Endothelial cell (in vitro differentiated cells): ENCODE measurements around the gene NOS1AP. TPM values are rescaled to one million over a fixed set of nuclear protein-coding genes. Genes with fewer than 3 reads are reported as not detected.

Experiments
- DNase-seq: peaks from one replicate; pipeline ENCODE4 v3.0.0; 2021; ENCODE audit warnings: low spot score
- H3K27ac Mint-ChIP-seq: one replicate; pipeline ENCODE4 v1.8.0; 2021; ENCODE audit warnings: mixed read lengths, inconsistent platforms; ENCODE audit not compliant: unreplicated experiment
- H3K27me3 Mint-ChIP-seq: one replicate; pipeline ENCODE4 v1.8.0; 2021; ENCODE audit warnings: mild to moderate bottlenecking, moderate library complexity, mixed read lengths, inconsistent platforms; ENCODE audit not compliant: unreplicated experiment
- H3K36me3 Mint-ChIP-seq: one replicate; pipeline ENCODE4 v1.8.0; 2021; ENCODE audit warnings: mild to moderate bottlenecking, low read depth, mixed read lengths, inconsistent platforms; ENCODE audit not compliant: unreplicated experiment
- H3K4me1 Mint-ChIP-seq: one replicate; pipeline ENCODE4 v1.8.0; 2021; ENCODE audit warnings: mild to moderate bottlenecking, mixed read lengths, inconsistent platforms; ENCODE audit not compliant: unreplicated experiment
- H3K4me3 Mint-ChIP-seq: one replicate; pipeline ENCODE4 v1.8.0; 2021; ENCODE audit warnings: mild to moderate bottlenecking, mixed read lengths, inconsistent platforms; ENCODE audit not compliant: unreplicated experiment
- H3K9me3 Mint-ChIP-seq: one replicate; pipeline ENCODE4 v1.8.0; 2021; ENCODE audit warnings: mixed read lengths, inconsistent platforms; ENCODE audit not compliant: unreplicated experiment
- total RNA-seq: library from RNA; stranded (reverse); fragmentation: NEBNext Ultra II Directional; extraction: Animal tissue kit (Norgen Biotek cat#: 25700); gene quantifications from one replicate; pipeline ENCODE4 v1.2.1, GENCODE V29; 2021; ENCODE audit not compliant: unreplicated experiment
- TF ChIP-seq, protein P1 (sequence below): fragments of 200-600 bp; sonication (generic); IDR thresholded peaks from one replicate; pipeline ENCODE4 v1.5.0; 2021; ENCODE audit warnings: antibody characterized with exemption; ENCODE audit not compliant: unreplicated experiment

The NOS1AP gene
- total RNA-seq, 1 donor from 2014 or later: 19.8 TPM

DNA sequence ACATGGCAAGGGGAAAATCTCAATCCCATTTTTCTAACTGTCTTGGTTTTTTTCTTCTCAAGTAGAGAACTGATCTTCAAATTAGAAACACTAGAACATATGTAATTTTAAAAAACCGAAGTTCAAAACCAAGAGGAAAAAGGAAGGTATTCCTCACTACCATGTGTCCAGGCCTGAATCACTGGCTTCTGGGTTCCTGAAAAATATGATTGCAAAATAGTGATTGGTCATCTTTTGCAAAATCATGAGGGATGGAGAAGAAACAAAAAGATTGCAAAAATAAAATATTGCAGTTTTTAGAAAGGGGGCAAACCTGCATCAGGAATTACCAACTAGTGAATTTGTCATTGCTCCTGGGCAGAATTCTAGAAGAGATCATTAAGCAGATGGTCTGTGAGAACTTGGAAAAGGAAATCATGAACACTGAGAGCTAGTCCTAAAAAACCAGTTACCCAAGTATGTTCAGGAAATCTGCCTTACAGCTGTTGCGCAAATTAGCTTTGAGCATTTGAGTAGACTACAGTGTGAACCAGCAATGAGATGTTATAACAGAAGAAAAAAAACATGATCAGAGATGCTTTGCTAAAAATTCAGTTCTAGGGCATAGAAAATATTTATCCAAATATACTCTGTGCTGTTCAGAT, 257.8 kb downstream of the NOS1AP start:
- Mint-ChIP-seq H3K27me3 (peaks cover 2% of the 10 kb centered on the region), H3K4me3 (no peak overlapping the region)
- TF ChIP-seq, protein P1, sequence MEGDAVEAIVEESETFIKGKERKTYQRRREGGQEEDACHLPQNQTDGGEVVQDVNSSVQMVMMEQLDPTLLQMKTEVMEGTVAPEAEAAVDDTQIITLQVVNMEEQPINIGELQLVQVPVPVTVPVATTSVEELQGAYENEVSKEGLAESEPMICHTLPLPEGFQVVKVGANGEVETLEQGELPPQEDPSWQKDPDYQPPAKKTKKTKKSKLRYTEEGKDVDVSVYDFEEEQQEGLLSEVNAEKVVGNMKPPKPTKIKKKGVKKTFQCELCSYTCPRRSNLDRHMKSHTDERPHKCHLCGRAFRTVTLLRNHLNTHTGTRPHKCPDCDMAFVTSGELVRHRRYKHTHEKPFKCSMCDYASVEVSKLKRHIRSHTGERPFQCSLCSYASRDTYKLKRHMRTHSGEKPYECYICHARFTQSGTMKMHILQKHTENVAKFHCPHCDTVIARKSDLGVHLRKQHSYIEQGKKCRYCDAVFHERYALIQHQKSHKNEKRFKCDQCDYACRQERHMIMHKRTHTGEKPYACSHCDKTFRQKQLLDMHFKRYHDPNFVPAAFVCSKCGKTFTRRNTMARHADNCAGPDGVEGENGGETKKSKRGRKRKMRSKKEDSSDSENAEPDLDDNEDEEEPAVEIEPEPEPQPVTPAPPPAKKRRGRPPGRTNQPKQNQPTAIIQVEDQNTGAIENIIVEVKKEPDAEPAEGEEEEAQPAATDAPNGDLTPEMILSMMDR: no peak

DNA sequence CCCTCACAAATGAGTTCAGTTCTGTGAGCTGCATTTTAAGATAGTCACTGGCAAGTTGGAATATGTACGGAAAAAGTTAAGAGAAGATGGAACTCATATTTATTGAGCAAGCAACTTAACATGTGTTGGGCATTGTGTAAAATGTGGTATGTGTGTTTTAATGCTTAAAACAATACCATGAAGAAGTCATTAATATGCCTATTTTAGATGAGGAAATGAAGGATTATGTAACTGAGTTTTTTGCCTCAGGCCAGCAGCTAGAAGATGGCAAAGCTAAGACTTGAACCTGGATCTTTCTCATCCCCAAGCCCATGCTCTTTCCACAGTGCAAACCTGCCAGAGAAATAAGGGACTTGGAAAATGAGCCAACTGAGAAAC, 258.3 kb downstream of the NOS1AP start:
- TF ChIP-seq, protein P1: no peak
- Mint-ChIP-seq H3K36me3 (no peaks in the 10 kb centered on the region), H3K4me3 (no peak overlapping the region), H3K27me3 (peaks cover 2% of the 10 kb centered on the region), H3K4me1 (no peaks in the 10 kb centered on the region), H3K9me3 (no peaks in the 10 kb centered on the region), H3K27ac (no peak overlapping the region)
- DNase-seq: no peak

More for the DNA sequence above, 257.8 kb downstream of the NOS1AP start:
- no peak for DNase-seq
- Mint-ChIP-seq H3K36me3 (no peaks in the 10 kb centered on the region), H3K27ac (no peak overlapping the region), H3K4me1 (no peaks in the 10 kb centered on the region), H3K9me3 (no peaks in the 10 kb centered on the region)

DNA sequence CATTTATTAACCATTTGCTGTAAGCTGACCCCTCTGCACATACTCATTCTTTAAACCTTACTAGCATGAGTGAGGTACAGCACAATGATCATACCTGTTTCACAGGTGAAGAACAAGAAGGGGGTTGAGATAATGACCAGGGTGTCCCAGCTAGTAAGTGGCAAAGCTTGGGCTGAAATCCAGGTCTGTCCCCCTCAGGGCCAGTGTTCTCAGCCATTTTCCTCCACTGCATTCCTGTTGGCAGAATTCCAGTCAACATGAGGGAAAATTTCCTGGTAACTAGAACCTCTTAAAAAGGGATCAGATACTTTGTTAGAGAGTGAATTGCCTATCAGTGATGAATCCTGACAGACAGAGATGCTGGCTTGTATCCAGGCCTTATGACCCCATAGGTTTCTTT, 259.0 kb downstream of the NOS1AP start:
- H3K36me3 Mint-ChIP-seq: no peaks in the 10 kb centered on the region

DNA sequence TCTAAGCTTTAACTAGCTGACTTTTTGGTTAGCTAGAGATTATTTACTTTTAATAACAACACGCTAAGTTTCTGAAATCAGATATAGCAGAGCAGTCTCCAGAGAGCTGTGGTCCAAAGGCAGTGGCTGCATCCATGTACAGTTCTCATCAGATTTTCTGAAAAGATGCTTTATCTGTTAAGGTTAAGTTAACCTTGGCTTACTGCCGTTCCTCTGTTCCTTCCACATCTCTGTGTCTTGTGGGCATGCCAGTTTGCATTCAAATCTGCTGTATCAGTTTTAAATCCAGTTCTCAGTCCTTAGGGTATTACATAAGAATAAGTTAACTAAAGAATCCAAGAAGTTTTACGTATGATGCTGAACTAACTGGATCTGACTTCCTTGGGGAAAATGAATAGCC, 260.3 kb downstream of the NOS1AP start:
- Mint-ChIP-seq H3K4me1 (peaks cover 7% of the 10 kb centered on the region), H3K9me3 (no peaks in the 10 kb centered on the region), H3K36me3 (no peaks in the 10 kb centered on the region), H3K27ac (no peak overlapping the region), H3K4me3 (no peak overlapping the region), H3K27me3 (peaks cover 2% of the 10 kb centered on the region)
- TF ChIP-seq, protein P1: no peak
- DNase-seq: no peak

More for the DNA sequence above, 259.0 kb downstream of the NOS1AP start:
- DNase-seq: no peak
- no peaks in the 10 kb centered on the region for H3K9me3 Mint-ChIP-seq
- H3K4me1 Mint-ChIP-seq: no peaks in the 10 kb centered on the region
- H3K27me3 Mint-ChIP-seq: peaks cover 2% of the 10 kb centered on the region
- H3K27ac Mint-ChIP-seq: no peak overlapping the region
- H3K4me3 Mint-ChIP-seq: no peak overlapping the region
- TF ChIP-seq, protein P1: no peak

DNA sequence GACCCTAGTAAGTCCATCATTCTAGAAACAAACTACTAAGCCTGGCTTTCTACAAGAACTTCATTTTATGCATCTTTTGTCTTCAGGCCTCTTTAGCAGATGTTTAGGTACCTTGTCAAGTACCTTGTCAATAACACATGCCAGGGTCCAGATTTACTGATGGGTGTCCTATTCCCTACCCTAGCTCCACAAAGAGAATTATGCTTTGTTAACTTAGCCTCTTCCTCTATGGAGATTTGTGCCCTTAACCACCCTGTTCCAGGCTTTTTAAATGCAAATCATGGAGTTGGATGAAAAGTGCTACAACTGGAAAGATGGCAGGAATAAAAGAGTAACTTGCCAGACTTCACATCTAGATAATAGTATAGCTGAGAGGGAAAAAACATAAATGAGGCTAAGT, 264.5 kb downstream of the NOS1AP start:
- Mint-ChIP-seq H3K9me3 (no peaks in the 10 kb centered on the region), H3K36me3 (no peaks in the 10 kb centered on the region), H3K27ac (no peak overlapping the region), H3K4me1 (peaks cover 21% of the 10 kb centered on the region), H3K27me3 (peaks cover 1% of the 10 kb centered on the region), H3K4me3 (no peak overlapping the region)
- DNase-seq: no peak
- TF ChIP-seq, protein P1: no peak
